ENCODE data around the gene ARHGEF10L. TPM values are rescaled to one million over a fixed set of nuclear protein-coding genes. Genes with fewer than 3 reads are reported as not detected.

ARHGEF10L gene
- total RNA-seq, 1 donor from 2014 or later = 75.6 TPM

- Histone ChIP-seq H3K27ac (peak overlapping the region; percentile 88), H3K9me3 (no peaks in the 10 kb centered on the region), H3K4me3 (no peak overlapping the region), H3K27me3 (no peaks in the 10 kb centered on the region), H3K36me3 (peaks cover 0 to 51% of the 10 kb centered on the region in 2 donors), H3K4me1 (peaks cover 22% of the 10 kb centered on the region)
- no peak for DNase-seq (ENCODE audit: extremely low spot score in 2 of 2)
- TF ChIP-seq POLR2AphosphoS5 (IDR thresholded peaks at IDR 0.05; ENCODE audit: insufficient read depth in 1 of 2, low read depth in 1 of 2) (no peak), CTCF (IDR thresholded peaks at IDR 0.05) (peak in 1 of 3 experiments; percentile 19)
- intact Hi-C loops (cut with DNase I) = no loop called here
These were observed 90.0 kb downstream of the ARHGEF10L start for GRCh38 chr1:17629460-17629859.

DNA sequence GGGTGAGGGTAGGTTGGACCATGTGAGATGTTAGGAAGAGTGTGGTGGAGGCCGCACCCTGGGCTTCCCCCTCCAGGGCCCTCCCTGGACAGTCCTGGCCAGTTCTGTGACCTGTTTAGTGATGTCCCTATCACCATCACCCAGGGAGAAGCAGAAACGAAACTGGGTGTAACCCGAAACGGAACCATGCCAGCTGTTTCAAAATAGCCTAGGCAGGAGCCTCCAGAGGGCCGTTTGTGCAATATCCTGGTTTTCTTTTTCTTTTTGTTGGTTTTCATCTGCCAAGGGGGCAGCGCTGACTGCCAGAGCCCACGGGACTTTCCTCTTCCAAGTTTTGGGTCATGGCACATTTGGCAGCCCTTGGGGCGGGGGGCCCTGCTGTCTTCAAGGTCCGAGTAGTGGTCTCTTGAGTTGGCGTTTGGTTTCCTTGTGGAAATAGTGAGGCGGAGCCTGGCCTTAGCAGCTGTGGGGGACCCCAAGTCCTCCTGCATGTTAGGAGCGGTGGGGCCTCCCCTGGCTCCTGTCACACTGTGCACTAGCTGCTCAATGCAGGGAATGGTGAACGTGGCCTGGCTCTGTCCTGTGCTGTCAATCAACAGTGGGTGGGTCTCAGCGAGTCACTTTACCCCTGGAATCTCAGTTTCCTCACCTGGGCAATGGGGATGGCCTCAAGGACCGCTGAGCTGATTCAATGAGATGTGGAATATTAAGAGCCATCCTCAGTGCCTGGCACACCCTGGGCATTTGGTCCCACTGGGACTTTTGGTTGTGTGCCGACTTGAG lies 90.7 kb downstream of the ARHGEF10L start:
- H3K4me1 ChIP-seq = peaks cover 16% of the 10 kb centered on the region
- intact Hi-C loops (cut with DNase I) = no loop called here
- H3K27ac ChIP-seq = peak overlapping the region; percentile 88
- TF ChIP-seq POLR2AphosphoS5 (IDR thresholded peaks at IDR 0.05; ENCODE audit: insufficient read depth in 1 of 2, low read depth in 1 of 2) (peak in 1 of 2 donors; percentile 54), CTCF (IDR thresholded peaks at IDR 0.05) (no peak)
- H3K36me3 ChIP-seq = peaks cover 0 to 59% of the 10 kb centered on the region in 2 donors
- no peaks in the 10 kb centered on the region for H3K27me3 ChIP-seq
- DNase-seq (ENCODE audit: extremely low spot score in 2 of 2) = no peak
- H3K9me3 ChIP-seq = no peaks in the 10 kb centered on the region
- no peak overlapping the region for H3K4me3 ChIP-seq

GRCh38 chr1:17630986-17631385 lies 91.5 kb downstream of the ARHGEF10L start:
- TF ChIP-seq POLR2AphosphoS5 (IDR thresholded peaks at IDR 0.05; ENCODE audit: insufficient read depth in 1 of 2, low read depth in 1 of 2) (no peak), CTCF (IDR thresholded peaks at IDR 0.05) (no peak), POLR2A (IDR thresholded peaks at IDR 0.05) (no peak)
- peak overlapping the region; percentile 88 for H3K27ac ChIP-seq
- H3K36me3 ChIP-seq = peaks cover 0 to 66% of the 10 kb centered on the region in 2 donors

GRCh38 chr1:17631410-17631809 lies 91.9 kb downstream of the ARHGEF10L start:
- DNase-seq (ENCODE audit: extremely low spot score in 2 of 2) = no peak
- H3K4me1 ChIP-seq = peaks cover 16% of the 10 kb centered on the region
- H3K27me3 ChIP-seq = no peaks in the 10 kb centered on the region
- intact Hi-C loops (cut with DNase I) = no loop called here
- H3K27ac ChIP-seq = peak overlapping the region; percentile 88
- TF ChIP-seq POLR2AphosphoS5 (IDR thresholded peaks at IDR 0.05; ENCODE audit: insufficient read depth in 1 of 2, low read depth in 1 of 2) (no peak), POLR2A (IDR thresholded peaks at IDR 0.05) (no peak), CTCF (IDR thresholded peaks at IDR 0.05) (no peak)
- H3K4me3 ChIP-seq = no peak overlapping the region
- H3K36me3 ChIP-seq = peaks cover 0 to 71% of the 10 kb centered on the region in 2 donors
- H3K9me3 ChIP-seq = no peaks in the 10 kb centered on the region

More at GRCh38 chr1:17630986-17631385, 91.5 kb downstream of the ARHGEF10L start:
- no peaks in the 10 kb centered on the region for H3K27me3 ChIP-seq
- intact Hi-C loops (cut with DNase I) = no loop called here
- no peak for DNase-seq (ENCODE audit: extremely low spot score in 2 of 2)
- H3K9me3 ChIP-seq = no peaks in the 10 kb centered on the region
- H3K4me1 ChIP-seq = peaks cover 16% of the 10 kb centered on the region
- H3K4me3 ChIP-seq = no peak overlapping the region

- Histone ChIP-seq H3K27ac (peak overlapping the region; percentile 88), H3K36me3 (peaks cover 0 to 71% of the 10 kb centered on the region in 2 donors), H3K4me1 (peaks cover 16% of the 10 kb centered on the region), H3K9me3 (no peaks in the 10 kb centered on the region), H3K27me3 (no peaks in the 10 kb centered on the region), H3K4me3 (no peak overlapping the region)
- no peak for TF ChIP-seq POLR2AphosphoS5 (IDR thresholded peaks at IDR 0.05; ENCODE audit: insufficient read depth in 1 of 2, low read depth in 1 of 2)
- no peak for TF ChIP-seq POLR2A (IDR thresholded peaks at IDR 0.05)
- no peak for TF ChIP-seq CTCF (IDR thresholded peaks at IDR 0.05)
- intact Hi-C loops (cut with DNase I) = loop anchor here (1.0 kb wide), 1 partner anchor 25 kb away; no protein-coding TSS in a partner anchor
- DNase-seq (ENCODE audit: extremely low spot score in 2 of 2) = no peak
These were observed 92.6 kb downstream of the ARHGEF10L start for GRCh38 chr1:17632106-17632505.

Measured in vagina (tissue), 2 donors.